GM21381 (cell line): ENCODE results near the gene NFAT5.
"Not testable (repeated sequence)": the region's sequence is repeated elsewhere in the genome, so short reads cannot be mapped to it uniquely, and the experiment has no call there.

Source experiments
- ATAC-seq: cut with Tn5 transposase; IDR thresholded peaks from one replicate; pipeline ENCODE4 v1.9.1; 2021; ENCODE audit warnings: mild to moderate bottlenecking, moderate library complexity; ENCODE audit not compliant: unreplicated experiment

NFAT5 gene, protein sequence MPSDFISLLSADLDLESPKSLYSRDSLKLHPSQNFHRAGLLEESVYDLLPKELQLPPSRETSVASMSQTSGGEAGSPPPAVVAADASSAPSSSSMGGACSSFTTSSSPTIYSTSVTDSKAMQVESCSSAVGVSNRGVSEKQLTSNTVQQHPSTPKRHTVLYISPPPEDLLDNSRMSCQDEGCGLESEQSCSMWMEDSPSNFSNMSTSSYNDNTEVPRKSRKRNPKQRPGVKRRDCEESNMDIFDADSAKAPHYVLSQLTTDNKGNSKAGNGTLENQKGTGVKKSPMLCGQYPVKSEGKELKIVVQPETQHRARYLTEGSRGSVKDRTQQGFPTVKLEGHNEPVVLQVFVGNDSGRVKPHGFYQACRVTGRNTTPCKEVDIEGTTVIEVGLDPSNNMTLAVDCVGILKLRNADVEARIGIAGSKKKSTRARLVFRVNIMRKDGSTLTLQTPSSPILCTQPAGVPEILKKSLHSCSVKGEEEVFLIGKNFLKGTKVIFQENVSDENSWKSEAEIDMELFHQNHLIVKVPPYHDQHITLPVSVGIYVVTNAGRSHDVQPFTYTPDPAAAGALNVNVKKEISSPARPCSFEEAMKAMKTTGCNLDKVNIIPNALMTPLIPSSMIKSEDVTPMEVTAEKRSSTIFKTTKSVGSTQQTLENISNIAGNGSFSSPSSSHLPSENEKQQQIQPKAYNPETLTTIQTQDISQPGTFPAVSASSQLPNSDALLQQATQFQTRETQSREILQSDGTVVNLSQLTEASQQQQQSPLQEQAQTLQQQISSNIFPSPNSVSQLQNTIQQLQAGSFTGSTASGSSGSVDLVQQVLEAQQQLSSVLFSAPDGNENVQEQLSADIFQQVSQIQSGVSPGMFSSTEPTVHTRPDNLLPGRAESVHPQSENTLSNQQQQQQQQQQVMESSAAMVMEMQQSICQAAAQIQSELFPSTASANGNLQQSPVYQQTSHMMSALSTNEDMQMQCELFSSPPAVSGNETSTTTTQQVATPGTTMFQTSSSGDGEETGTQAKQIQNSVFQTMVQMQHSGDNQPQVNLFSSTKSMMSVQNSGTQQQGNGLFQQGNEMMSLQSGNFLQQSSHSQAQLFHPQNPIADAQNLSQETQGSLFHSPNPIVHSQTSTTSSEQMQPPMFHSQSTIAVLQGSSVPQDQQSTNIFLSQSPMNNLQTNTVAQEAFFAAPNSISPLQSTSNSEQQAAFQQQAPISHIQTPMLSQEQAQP (N-terminal part only)

DNA sequence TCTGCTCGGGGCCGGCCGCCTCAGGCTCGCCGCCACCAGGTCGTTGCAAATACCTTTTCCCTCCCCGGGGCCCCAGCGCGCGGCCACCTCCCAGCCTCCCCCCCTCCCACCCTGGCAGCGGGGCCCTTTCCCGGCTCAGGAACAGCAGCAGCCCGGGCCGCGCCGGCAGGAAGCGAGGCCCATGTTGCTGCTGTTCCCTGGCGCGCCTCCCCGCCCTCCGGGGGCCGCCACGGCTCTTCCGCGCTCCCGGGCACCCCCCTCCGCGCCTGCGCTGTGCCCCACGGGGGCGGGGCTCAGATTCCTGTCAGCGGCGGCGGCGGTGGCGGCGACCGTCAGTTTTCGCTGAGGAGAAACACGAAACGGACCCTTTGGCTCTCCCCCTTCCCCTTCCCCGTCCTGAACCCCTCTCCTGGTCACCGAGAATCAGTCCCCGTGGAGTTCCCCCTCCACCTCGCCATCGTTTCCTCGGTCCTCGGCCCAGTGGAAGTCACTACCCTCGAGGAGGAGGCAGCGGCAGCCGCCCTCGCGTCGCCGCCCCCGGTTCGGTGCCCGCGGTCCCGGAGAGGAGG lies at the start of gene NFAT5:
TSS of gene NFAT5 (plus strand) at position 296 of the 569 bp plus-strand sequence. CDS start 336 bp downstream, outside the sequence.
- ATAC-seq = peak; percentile 51

DNA sequence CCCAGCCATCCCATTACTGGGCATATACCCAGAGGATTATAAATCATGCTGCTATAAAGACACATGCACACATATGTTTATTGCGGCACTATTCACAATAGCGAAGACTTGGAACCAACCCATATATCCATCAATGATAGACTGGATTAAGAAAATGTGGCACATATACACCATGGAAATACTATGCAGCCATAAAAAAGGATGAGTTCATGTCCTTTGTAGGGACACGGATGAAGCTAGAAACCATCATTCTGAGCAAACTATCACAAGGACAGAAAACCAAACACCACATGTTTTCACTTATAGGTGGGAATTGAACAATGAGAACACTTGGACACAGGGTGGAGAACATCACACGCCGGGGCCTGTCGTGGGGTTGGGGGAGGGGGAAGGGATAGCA lies 47.9 kb upstream of the NFAT5 start:
- ATAC-seq = not testable (repeated sequence)

DNA sequence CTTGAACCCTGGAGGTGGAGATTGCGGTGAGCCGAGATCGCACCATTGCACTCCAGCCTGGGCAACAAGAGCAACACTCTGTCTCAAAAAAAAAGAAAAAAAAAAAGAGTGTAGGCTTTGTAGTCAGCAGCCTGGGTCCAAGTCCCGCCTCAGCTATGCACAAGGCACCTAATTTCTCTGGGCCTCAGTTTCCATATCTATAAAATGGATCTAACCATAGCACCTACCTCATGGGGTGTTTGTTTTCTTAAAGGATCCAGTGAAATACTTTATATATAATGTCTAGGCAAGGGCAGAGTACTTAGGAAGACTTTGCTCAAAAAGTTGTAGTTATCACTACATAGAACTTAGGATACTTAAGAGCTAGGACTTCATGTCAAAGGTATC lies 45.4 kb upstream of the NFAT5 start:
- ATAC-seq = no peak

DNA sequence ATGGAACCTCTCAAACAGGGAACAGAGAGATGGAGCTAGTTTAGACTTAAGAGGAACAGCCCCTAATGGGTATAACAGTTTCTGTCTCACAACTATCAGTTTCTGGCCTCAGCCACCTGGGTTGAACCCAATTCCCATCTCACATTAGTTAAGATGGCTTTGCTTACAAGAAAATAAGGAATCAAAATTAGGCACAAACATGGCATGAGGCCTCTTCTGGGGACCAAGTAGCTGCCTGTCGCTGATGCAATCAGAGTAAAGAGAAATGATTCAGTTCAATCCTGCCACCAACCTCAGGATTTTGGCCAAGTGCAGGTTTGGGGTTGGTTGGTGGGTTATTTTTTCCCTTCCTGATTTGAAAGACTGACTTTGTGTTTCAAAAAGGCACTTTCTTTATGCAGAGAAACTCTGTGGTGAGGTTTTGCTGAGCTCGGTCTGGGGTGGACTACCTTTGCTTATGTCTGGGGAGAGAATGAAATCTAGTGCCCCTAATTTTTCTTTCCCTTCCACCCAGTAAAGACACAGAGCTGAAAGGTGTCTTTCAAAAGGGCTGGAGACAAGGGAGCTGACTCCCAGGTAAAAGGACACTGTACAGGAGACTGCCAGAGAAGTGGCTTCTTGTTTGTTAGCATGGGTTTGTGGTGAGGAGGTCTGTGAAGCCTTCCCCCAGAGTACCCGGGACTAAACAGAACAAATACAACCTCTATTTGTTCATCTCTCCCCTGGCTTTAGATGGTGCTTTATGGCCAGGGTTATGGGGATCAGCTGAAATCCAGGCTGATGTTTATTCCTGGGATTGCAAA lies 44.8 kb upstream of the NFAT5 start:
- peak; percentile 75 for ATAC-seq

DNA sequence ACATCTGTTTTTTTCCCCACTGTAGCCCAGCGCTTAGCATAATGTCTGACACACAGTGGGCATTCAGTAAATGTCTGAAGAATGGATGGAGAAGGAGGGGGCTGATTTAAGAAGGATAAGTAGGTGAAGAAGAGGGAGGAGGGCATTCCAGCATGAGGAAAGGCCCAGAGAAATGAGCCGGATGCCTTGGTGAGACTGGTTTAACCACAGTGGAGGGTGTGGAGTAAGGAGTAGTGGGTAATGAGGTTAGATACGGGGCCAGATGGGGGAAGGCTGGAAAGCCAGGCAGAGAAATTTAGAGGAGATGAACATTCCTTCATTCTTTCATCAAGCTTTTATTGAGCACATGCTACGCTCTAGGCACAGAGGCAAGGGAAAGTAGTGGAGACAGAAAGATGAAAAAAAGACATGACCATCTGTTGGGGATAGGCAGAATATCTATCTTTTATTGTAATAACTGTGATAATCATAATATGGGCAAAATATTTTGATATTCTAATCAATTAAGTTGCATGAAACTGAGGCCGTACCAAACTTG lies 43.7 kb upstream of the NFAT5 start:
- no peak for ATAC-seq

DNA sequence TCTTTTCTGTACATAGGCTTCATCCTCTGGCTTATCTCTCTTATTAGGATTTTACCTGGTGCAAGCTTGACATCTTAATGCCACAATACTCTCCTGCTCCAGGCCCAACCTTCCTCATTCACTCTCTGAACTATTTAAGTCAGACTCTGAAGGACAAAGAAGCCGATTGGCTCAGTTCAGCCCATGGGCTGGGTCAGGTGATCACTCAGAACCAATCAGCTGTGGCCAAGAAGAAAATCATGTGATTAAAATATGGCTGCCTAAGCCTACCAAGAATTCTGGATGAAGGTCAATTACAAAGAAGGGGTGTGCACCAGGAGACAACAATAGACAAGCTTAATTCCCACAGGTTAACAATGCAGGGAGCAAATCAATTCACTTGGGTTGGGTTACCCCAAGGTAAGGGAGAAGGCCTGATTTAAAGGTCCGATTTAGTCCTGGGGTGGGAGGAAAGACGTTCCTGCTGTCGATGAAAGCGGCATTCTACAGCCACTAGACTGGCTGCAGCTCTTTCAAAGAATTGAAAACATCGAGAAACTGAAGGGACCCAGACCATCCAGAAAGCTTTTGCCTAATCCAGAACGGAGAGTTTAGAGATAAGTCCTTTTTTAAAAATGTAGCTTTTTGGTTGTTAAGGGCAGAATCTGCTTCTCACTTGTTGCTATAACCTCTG lies 42.9 kb upstream of the NFAT5 start:
- ATAC-seq = no peak

DNA sequence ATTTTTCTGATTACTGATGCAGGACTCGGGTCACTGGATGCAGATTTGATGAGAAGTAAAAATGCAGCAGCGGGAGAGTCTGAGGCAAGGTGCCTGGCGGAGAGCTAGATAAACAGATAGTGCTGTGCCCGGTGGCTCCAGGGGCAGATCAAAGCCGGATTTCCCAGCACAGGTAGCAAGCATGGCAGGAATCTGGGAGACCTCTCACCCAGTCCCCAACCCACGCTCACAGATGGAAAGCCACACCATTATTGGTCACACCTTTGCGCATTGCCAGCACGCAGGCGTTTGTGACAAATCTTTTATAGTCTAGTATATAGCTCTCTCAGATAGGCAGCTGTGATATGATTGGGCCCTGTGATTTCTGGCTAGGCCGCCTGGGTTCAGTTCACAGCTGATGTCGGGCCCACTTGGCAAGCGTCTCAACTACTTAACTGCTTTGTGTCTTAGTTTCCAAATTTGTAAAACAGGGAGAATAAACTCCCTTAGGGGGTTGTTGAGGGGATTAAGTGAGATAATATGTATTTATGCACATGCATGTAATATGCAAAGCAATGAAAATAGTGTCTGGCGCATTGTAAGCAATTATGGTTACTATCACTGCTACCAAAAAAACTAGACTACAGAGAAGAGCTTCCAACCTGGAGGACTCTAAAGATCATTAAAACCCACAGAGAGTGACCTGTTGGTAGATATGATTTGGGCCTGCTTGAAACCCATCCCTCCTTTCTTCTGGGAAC lies 42.0 kb upstream of the NFAT5 start:
- ATAC-seq = no peak

DNA sequence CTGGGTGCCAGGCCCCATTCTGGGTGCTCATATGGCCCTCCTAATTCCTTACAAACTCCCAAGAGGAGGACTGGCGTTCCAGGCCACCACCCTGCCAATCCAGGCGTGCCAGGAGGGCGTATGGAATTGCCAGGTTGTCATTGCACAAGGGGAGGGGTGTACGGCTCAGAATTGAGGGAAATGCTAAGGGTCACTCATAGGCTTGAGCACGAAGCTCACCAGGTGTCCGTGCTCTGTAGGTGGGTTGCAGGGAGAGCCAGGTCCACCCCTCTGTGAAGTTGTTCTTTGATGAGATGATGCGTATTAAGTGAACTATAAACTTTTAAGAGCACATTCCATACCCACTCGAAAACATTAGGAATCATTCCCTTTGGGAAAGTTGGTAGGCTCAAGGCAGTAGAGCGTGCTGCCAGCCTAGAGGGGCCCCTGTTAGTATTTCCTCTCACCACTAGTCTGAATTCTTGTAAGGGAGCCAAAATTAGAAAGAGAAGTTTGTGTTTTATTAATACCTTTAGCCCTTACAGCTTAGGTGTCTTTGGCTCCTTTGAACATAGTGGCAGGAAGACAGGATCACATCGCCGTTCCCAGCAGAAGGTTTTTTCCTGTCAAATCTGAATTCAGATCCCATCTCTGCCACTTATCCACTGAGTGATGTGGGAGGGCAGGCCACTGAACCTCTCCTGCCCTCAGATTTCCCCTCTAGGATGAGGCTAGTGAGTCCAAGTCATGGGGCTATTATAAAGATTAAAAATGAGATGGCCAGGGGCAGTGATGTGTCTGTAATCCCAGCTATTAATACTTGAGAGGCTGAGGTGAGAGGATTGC lies 38.7 kb upstream of the NFAT5 start:
- ATAC-seq = no peak

DNA sequence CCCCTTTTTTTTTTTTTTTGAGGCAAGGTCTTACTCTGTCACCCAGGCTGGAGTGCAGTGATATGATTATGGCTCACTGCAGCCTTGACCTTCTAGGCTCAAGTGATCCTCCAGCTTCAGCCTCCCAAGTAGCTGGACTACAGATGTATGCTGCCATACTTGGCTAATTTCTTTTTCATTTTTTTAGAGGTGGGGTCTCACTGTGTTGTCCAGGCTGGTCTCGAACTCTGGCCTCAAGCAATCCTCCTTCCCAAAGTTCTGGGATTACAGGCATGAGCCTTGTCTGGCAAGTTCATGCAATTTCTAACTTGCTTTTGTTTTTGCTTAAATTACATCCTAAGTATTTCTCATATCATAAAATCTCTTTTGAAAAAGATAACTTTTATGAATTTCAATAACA lies 33.8 kb upstream of the NFAT5 start:
- no peak for ATAC-seq

DNA sequence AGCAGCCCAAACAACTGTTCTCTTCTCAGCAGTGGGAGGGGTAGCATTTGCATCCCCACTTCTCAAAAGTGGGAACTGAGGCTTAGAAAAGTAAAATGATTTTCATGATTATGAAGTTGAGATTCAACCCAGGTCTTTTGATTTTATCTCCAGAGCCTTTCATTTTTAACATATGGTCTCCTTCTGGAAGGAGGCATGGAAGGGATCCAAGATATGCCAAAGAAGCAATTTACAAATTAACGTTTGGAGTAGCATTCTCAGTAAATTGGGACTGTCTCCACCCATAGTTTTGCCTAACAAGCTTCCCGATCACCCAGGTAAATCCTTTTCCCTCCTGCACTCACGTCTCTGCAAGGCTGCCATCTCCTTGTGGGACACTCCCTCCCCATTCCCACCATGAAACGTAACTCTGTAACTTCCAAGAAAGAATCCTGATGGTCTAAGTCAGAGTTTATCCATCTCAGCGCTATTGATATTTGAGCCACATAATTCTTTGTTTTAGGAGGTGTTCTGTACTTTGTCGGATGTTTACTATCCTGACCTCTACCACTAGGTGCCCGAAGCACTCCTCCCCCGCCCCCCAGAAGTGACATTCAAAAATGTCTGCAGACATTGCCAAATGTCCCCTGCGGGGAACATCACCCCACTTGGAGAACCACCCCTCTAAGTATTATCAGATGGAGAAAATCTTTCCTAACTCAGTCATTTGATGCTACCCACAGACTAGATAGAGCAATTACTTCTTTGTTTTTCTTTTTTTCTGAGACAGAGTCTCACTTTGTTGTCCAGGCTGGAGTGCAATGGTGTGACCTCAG lies 32.9 kb upstream of the NFAT5 start:
- ATAC-seq = no peak

DNA sequence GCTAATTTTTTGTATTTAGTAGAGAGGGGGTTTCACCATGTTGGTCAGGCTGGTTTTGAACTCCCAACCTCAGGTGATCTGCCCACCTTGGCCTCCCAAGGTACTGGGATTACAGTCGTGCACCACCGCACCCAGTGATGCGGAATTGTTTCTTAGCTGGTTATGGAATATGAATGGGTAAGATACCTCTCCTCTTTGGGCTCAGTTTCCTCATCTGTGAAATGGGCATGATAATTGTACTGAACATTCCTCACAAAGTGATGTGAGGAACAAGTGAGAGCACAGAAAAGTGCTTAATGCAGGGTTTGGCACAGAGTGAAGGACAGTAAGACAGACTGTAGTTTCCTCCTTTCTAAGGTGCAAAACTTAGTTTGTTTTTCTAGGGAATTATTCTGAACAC lies 31.0 kb upstream of the NFAT5 start:
- no peak for ATAC-seq

DNA sequence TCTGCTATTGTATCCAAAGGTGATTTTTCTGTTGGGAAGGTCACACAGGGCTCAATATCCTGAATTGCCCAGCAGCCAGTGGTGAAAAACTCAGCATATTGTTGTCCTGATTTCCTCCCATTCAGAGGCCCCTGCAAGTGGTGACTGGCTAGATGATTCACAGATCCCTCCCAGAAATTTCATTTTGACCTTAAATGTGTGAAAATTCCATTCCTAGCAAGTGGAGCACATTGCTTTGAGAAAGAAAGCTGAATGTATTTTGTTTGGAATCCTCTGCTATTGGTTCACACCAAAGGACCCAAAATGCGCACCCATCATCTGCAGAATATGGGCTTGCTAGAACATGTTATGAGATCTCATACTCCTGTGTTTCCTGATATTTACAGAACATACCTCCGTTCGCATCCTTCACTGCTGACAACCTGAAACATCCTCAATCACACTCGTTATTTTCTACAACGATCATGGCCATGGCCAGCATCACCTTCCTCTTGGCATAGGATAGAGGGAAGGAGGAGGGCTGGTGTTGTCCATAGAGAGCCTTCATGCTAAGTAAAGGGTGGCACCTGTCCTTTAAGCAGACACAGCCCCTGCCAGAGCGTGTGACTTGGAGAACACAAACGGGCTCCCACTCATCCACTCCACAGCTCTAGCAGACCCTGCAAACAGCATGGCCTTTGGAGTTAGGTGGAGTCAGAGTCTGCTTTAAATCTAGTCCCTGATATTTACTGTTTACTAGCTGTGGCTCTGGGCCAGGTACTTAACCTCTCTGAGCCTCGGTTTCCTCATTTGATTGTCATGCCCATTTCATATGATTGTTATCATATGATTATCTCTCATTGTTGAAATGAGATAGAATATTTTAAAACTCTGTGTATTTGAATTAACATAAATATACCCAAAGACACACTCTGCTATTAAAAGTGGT lies 30.4 kb upstream of the NFAT5 start:
- ATAC-seq = no peak

DNA sequence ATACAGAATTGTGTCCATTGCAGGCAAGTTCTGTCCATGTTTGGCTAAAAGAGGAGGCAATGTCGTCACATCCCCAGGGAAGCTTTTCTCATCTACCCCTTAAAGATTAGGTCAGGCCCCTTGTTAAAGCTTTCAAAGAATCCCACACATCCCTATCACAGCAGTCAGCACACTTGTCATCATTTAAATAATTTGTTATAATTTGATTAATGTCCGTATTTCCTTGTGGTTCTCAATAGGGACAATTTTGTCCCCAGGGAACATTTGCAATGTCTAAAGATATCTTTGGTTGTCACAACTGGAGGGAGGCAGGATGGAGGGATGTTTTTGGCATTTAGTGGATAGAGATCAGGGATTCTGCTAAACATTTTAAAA lies 28.1 kb upstream of the NFAT5 start:
- ATAC-seq = no peak

DNA sequence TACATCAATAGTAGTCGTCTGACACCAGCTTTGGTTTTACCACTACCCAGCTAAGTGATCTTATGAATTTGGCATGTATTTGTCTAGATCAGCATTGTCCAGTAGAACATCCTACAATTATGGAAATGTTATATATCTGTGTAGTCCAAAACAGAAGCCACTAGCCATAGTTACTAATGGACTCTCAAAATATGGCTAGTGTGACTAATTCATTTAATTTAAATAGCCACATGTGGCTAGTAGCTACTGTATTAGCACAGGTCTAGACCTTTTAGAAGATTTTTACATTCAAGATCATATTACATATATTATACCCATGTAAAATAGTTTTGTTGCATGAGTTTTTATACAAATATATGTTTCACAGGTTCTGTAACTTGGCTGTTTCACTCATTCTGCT lies 27.0 kb upstream of the NFAT5 start:
- ATAC-seq = no peak

DNA sequence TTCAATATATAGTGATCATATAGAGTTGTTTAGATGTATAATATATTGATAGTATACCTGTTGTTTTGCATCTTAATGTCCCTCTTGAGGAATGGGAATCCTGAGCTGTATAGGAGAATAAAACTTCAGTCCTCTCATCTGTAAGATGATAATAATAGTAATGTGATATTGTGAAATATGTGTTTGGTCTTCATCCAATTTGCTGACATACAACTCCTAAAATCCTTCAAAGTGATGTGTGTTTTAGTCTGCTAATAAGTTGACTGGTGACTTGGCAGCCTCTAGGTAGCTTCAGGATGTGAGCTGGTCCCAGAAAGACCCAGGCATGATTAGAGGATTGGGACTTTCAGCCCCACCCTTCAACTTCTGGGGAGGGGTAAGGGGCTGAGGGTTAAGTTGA lies 22.8 kb upstream of the NFAT5 start:
- no peak for ATAC-seq

DNA sequence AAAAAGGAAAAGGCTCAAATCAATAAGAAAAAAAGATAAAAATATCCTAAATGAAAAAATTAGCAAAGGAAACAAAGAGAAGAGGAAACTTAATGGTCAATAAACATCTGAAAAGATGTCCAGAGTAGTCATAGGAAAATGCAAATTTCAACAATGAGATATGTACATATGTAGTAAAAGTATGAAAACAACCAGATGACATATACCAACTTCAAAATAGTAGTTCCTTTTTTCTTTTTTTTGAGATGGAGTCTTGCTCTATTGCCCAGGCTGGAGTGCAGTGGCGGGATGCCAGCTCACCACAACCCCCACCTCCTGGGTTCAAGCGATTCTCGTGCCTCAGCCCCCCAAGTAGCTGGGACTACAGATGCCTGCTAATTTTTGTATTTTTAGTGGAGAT lies 21.7 kb upstream of the NFAT5 start:
- ATAC-seq = no peak
